Measurements from ENCODE around the gene IPO11.

GRCh38 chr5:62457071-62457470 is 44.5 kb downstream of the IPO11 start:
- TF ChIP-seq CTCF (IDR thresholded peaks at IDR 0.05; ENCODE audit: low read length) (no peak), EZH2 (IDR thresholded peaks at IDR 0.05; ENCODE audit: borderline replicate concordance, low read length) (no peak)

Measured in OCI-LY1 (cell line).